Neutrophil (primary cell): ENCODE results near the gene ELN.

Experiments used
- H3K27ac ChIP-seq: fragments of 200-600 bp; sonication (generic); 2 replicates; pipeline ENCODE4 v1.5.1; 2016; ENCODE audit warnings: mild to moderate bottlenecking, moderate library complexity
- H3K27me3 ChIP-seq: fragments of 200-600 bp; sonication (generic); 2 replicates; pipeline ENCODE4 v1.6.0; 2016; ENCODE audit warnings: mild to moderate bottlenecking
- H3K36me3 ChIP-seq: fragments of 200-600 bp; sonication (generic); 2 replicates; pipeline ENCODE4 v1.5.1; 2017
- H3K4me1 ChIP-seq, 2 experiments: fragments of 200-600 bp in 1 of 2; sonication (generic) in 1 of 2; 1 replicate in 1 of 2; 2 replicates in 1 of 2; pipeline versions ENCODE4 v1.5.1 to v1.6.1; 2013 to 2016; ENCODE audit warnings: low read depth in 1 of 2, low read length in 1 of 2, mild to moderate bottlenecking in 1 of 2, moderate library complexity in 1 of 2; ENCODE audit not compliant: control insufficient read depth in 1 of 2, insufficient read depth in 1 of 2
- H3K4me3 ChIP-seq, 2 experiments: fragments of 200-600 bp in 1 of 2; sonication (generic) in 1 of 2; 1 replicate in 1 of 2; 2 replicates in 1 of 2; pipeline ENCODE4 v1.5.1; 2013 to 2016; ENCODE audit warnings: low read depth in 1 of 2, low read length in 1 of 2, mild to moderate bottlenecking in 1 of 2, moderate library complexity in 1 of 2
- H3K9me3 ChIP-seq: fragments of 200-600 bp; sonication (generic); 2 replicates; pipeline ENCODE4 v1.5.1; 2016
- CTCF ChIP-seq: fragments of 200-600 bp; sonication (generic); IDR thresholded peaks from 2 replicates; pipeline ENCODE4 v1.5.1; 2016; ENCODE audit warnings: antibody characterized with exemption

ELN gene

GRCh38 chr7:74020390-74020789 lies 7.6 kb upstream of the ELN start:
- TF ChIP-seq CTCF: no peak
- no peak overlapping the region for H3K4me3 ChIP-seq
- no peaks in the 10 kb centered on the region for H3K36me3 ChIP-seq
- H3K27me3 ChIP-seq: peaks cover 22% of the 10 kb centered on the region
- H3K9me3 ChIP-seq: no peaks in the 10 kb centered on the region
- no peaks in the 10 kb centered on the region for H3K4me1 ChIP-seq
- H3K27ac ChIP-seq: no peak overlapping the region

GRCh38 chr7:74021546-74022320 lies 6.2 kb upstream of the ELN start:
- H3K9me3 ChIP-seq: no peaks in the 10 kb centered on the region
- no peak for TF ChIP-seq CTCF
- no peaks in the 10 kb centered on the region for H3K4me1 ChIP-seq
- no peak overlapping the region for H3K27ac ChIP-seq
- H3K36me3 ChIP-seq: no peaks in the 10 kb centered on the region
- H3K27me3 ChIP-seq: peaks cover 35% of the 10 kb centered on the region
- H3K4me3 ChIP-seq: no peak overlapping the region

GRCh38 chr7:74022507-74022906 lies 5.5 kb upstream of the ELN start:
- Histone ChIP-seq H3K27me3 (peaks cover 43% of the 10 kb centered on the region), H3K36me3 (no peaks in the 10 kb centered on the region), H3K9me3 (no peaks in the 10 kb centered on the region), H3K4me1 (no peaks in the 10 kb centered on the region), H3K4me3 (no peak overlapping the region), H3K27ac (no peak overlapping the region)
- no peak for TF ChIP-seq CTCF

- no peak overlapping the region for H3K4me3 ChIP-seq
Observed at GRCh38 chr7:74023092-74023536, 4.9 kb upstream of the ELN start.

GRCh38 chr7:74023786-74024185 lies 4.2 kb upstream of the ELN start:
- H3K27ac ChIP-seq: no peak overlapping the region
- no peak overlapping the region for H3K4me3 ChIP-seq
- H3K27me3 ChIP-seq: peaks cover 56% of the 10 kb centered on the region
- no peaks in the 10 kb centered on the region for H3K36me3 ChIP-seq
- no peak for TF ChIP-seq CTCF
- no peaks in the 10 kb centered on the region for H3K4me1 ChIP-seq
- no peaks in the 10 kb centered on the region for H3K9me3 ChIP-seq

More at GRCh38 chr7:74023092-74023536, 4.9 kb upstream of the ELN start:
- Histone ChIP-seq H3K27ac (no peak overlapping the region), H3K9me3 (no peaks in the 10 kb centered on the region), H3K36me3 (no peaks in the 10 kb centered on the region), H3K4me1 (no peaks in the 10 kb centered on the region), H3K27me3 (peaks cover 49% of the 10 kb centered on the region)
- TF ChIP-seq CTCF: no peak
